ENCODE measurements around the gene VN1R5.
A peak's percentile ranks its signal among the peaks of the same experiment; 100 is the strongest.
"Not testable (repeated sequence)": the region's sequence is repeated elsewhere in the genome, so short reads cannot be mapped to it uniquely, and the experiment has no call there.

Gene VN1R5

DNA sequence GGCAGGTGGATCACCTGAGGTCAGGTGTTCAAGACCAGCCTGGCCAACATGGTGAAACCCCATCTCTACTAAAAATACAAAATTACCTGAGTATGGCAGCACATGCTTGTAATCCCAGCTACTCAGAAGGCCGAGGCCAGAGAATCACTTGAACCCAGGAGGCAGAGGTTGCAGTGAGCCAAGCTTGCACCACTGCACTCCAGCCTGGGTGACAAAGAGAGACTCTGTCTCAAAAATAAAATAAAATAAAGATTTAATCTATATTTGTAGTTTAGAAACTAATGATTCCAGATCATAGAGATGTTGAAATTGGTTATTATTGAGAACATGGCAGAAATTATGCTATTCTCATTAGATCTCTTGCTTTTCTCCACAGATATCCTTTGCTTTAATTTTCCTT lies at the start of gene VN1R5:
TSS of gene VN1R5 (plus strand) at position 301 of the 400 bp plus-strand sequence.
- not testable (repeated sequence) for H3K4me3 ChIP-seq (replicated peaks; ENCODE audit: low read depth, low read length); DNase-seq (ENCODE audit: low read depth)

DNA sequence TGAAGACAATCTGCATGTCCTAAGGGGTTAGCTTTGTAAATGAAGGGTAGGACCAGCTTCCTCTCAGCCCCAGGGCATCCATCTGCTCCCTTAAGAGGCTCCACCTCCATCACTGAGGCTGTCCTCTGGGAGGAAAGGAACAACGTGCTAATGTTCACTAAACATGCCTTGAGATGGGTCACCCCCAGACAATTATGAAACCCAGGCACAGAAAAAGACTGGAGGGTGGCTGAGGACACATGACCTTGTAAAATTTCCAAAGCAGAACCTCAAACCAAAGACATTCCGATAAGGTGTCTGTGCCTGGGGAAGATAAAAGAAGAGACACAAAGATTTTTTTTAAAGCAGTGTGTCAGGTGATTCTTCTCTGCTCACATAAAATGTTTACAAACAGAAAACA lies 46.5 kb upstream of the VN1R5 start:
- DNase-seq (ENCODE audit: low read depth) = peak; percentile 3
- TF ChIP-seq, protein P1, sequence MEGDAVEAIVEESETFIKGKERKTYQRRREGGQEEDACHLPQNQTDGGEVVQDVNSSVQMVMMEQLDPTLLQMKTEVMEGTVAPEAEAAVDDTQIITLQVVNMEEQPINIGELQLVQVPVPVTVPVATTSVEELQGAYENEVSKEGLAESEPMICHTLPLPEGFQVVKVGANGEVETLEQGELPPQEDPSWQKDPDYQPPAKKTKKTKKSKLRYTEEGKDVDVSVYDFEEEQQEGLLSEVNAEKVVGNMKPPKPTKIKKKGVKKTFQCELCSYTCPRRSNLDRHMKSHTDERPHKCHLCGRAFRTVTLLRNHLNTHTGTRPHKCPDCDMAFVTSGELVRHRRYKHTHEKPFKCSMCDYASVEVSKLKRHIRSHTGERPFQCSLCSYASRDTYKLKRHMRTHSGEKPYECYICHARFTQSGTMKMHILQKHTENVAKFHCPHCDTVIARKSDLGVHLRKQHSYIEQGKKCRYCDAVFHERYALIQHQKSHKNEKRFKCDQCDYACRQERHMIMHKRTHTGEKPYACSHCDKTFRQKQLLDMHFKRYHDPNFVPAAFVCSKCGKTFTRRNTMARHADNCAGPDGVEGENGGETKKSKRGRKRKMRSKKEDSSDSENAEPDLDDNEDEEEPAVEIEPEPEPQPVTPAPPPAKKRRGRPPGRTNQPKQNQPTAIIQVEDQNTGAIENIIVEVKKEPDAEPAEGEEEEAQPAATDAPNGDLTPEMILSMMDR (IDR thresholded peaks at IDR 0.05; ENCODE audit: low read length, missing control alignments) = no peak
- peak overlapping the region; percentile 89 for H3K4me3 ChIP-seq (replicated peaks; ENCODE audit: low read depth, low read length)

DNA sequence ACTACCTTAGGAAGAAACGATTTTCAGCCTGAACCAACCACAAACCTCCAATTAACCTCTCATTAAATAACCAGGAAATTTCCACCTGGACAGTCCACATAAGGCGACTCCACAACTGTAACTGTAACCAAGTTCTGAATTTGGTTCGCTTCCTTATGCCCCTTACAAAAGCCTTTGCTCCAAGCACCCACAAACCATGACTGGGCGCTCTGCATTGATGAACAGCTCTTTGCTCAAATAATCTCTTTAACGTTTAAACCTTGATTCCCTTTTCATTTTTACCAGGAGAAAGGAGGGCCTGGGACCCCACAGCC lies 45.9 kb upstream of the VN1R5 start:
- no peak for DNase-seq (ENCODE audit: low read depth)
- peak overlapping the region; percentile 89 for H3K4me3 ChIP-seq (replicated peaks; ENCODE audit: low read depth, low read length)
- TF ChIP-seq, protein P1 (IDR thresholded peaks at IDR 0.05; ENCODE audit: low read length, missing control alignments) = no peak

DNA sequence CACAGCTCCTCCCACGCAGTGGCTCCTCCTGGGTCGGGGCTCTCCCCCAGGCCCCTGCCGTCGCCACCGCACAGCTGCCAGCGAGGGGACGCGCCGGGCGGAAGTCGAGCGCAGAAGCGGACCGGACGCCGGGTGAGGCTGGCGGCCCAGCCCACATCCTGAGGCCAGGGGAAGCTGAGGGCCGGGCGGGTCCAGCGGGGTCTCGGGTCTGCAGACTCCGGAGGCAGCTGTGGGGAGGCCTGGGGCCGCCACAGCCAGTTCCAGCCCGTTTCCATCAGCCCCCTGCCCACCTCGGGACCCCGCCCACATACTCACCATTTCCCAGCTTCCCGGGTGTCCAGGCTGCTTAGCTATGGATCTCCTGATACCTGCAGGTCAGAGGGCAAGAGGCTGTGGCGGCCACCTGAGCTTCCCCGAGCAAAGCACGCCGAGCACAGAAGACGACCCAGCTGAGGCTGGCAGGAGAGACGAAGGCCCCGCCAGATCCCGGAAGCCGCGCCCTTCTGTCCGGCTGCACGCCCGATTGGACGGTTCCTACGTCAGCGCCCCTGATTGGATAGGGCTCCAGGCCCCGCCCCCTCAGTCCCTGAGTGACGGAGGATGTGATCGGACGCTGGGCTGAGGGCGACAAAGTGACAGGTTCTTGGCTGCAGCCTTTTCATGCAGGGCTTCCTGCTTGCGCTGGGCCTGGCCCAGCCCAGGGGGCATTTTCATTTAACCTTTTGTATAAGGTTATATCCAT lies 45.3 kb upstream of the VN1R5 start:
- peak overlapping the region; percentile 89 for H3K4me3 ChIP-seq (replicated peaks; ENCODE audit: low read depth, low read length)
- TF ChIP-seq, protein P1 (IDR thresholded peaks at IDR 0.05; ENCODE audit: low read length, missing control alignments) = no peak
- DNase-seq (ENCODE audit: low read depth) = peak; percentile 89

DNA sequence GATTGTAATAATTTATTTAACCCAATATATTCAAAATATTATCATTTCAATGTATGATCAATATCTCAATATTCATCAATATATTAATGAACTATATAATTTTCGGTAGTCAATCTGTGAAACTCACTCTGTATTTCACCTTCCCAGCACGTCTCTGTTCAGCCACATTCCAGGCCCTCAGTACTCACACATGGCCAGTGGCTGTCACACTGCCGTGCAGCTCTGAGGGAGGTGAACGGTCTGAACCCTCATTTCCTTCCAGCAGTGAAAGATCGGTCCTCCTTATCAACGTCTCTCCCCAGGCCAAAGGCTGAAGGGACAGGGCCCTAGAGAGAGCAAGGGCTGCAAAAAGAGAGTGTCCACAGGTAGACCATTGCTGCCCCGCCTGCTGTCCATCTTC lies 44.5 kb upstream of the VN1R5 start:
- TF ChIP-seq, protein P1 (IDR thresholded peaks at IDR 0.05; ENCODE audit: low read length, missing control alignments) = no peak
- DNase-seq (ENCODE audit: low read depth) = no peak
- H3K4me3 ChIP-seq (replicated peaks; ENCODE audit: low read depth, low read length) = no peak overlapping the region

DNA sequence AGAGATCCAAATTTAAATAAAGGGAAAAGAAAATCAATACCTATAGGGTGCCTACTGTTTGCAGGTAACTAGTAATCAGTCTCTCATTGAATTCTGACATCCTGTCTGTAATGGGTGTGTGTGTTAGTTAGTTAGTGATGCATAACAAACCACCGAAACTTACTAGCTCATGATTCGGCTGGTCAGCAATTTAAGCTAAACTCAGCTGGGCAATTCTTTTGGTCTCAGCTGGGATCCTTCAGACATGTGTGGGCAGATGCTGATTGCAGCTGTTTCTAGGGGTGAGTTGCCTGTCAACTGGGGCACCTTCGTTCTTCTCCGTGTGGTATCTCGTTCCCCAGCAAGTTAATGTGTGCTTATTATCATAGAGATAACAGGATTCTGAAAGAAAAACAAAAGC lies 43.9 kb upstream of the VN1R5 start:
- DNase-seq (ENCODE audit: low read depth) = no peak
- no peak overlapping the region for H3K4me3 ChIP-seq (replicated peaks; ENCODE audit: low read depth, low read length)
- TF ChIP-seq, protein P1 (IDR thresholded peaks at IDR 0.05; ENCODE audit: low read length, missing control alignments) = no peak

DNA sequence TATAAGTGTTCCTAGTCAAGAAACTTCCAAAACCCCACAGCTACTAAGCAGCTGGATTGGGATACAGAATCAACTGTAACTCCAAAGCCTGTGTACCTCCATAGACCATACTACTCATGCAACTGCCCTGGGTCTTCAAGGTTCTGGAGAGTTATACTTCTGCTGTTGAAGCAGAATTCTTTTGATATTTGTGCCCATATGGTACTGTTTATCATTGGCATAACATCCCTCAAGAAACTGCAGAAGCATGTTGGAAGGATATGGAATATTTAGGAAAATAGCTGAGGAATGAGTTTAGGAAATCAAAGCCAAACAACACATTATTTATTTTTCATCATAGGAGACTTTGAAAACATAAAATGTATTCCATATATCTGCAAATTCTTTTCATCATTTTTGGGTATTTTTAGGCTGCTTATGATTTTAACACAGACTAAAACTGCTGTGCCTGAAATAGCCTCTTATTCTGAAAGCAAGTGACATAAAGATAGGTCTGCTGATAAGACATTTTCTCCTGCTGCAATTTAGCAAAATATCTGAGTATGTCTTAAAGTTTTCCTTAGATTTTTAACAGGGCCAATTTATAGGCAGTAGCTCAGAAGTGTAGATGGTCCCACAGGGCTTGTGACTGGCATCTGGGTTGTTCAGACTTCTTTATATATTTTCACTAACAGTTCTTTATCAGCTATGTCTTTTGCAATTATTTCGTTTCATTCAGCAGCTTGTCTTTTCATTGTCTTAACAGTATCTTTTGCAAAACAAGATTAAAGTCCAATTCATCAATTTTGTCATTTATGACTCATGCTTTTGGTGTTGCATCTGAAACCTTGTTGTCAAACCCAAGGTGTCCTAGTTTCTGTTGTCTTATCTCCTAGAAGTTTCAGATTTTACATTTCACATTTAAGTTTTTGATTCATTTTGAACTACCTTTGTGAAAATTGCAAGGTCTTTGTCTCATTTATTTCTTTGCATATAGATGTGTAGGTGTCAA lies 43.0 kb upstream of the VN1R5 start:
- H3K4me3 ChIP-seq (replicated peaks; ENCODE audit: low read depth, low read length) = no peak overlapping the region
- TF ChIP-seq, protein P1 (IDR thresholded peaks at IDR 0.05; ENCODE audit: low read length, missing control alignments) = no peak

More for the DNA sequence above, 43.0 kb upstream of the VN1R5 start:
- no peak for DNase-seq (ENCODE audit: low read depth)
